ENCODE data around the gene POMT2.

POMT2 gene

GRCh38 chr14:77306416-77306815 lies 14.3 kb downstream of the POMT2 start:
- TF ChIP-seq ZNF565 (CRISPR knock-in tag; conservative IDR thresholded peaks at IDR 0.05; ENCODE audit: low read depth) (no peak), ZFP3 (CRISPR knock-in tag; IDR thresholded peaks at IDR 0.05) (no peak), ZNF70 (CRISPR knock-in tag; IDR thresholded peaks at IDR 0.05) (no peak), ZNF8 (CRISPR knock-in tag; IDR thresholded peaks at IDR 0.05) (no peak), GLIS3 (CRISPR knock-in tag; IDR thresholded peaks at IDR 0.05) (no peak), CREB5 (CRISPR knock-in tag; IDR thresholded peaks at IDR 0.05; ENCODE audit: low read depth) (no peak), ISL1 (CRISPR knock-in tag; IDR thresholded peaks at IDR 0.05) (no peak), TSHZ2 (CRISPR knock-in tag; IDR thresholded peaks at IDR 0.05) (no peak), TCF4 (CRISPR knock-in tag; IDR thresholded peaks at IDR 0.05; ENCODE audit: borderline replicate concordance) (no peak), RARB (CRISPR knock-in tag; IDR thresholded peaks at IDR 0.05) (no peak), BACH2 (CRISPR knock-in tag; IDR thresholded peaks at IDR 0.05; ENCODE audit: borderline replicate concordance) (no peak), ZC3H10 (CRISPR knock-in tag; IDR thresholded peaks at IDR 0.05) (no peak)
- no peak; the same call in 2 of the 3 replicates for ATAC-seq

GRCh38 chr14:77305696-77306095 lies 15.0 kb downstream of the POMT2 start:
- no peak for TF ChIP-seq CSDC2 (CRISPR knock-in tag; IDR thresholded peaks at IDR 0.05)
- no peak for TF ChIP-seq ESRRG (CRISPR knock-in tag; IDR thresholded peaks at IDR 0.05)
- no peak for TF ChIP-seq TCF4 (CRISPR knock-in tag; IDR thresholded peaks at IDR 0.05; ENCODE audit: borderline replicate concordance)
- no peak for TF ChIP-seq ZFP3 (CRISPR knock-in tag; IDR thresholded peaks at IDR 0.05)
- no peak for TF ChIP-seq GLIS3 (CRISPR knock-in tag; IDR thresholded peaks at IDR 0.05)
- TF ChIP-seq ARNTL (CRISPR knock-in tag; IDR thresholded peaks at IDR 0.05; ENCODE audit: borderline replicate concordance, low read depth): no peak
- no peak for TF ChIP-seq TSHZ2 (CRISPR knock-in tag; IDR thresholded peaks at IDR 0.05)
- no peak for TF ChIP-seq PATZ1 (CRISPR knock-in tag; IDR thresholded peaks at IDR 0.05; ENCODE audit: borderline replicate concordance)
- no peak for TF ChIP-seq TOX (CRISPR knock-in tag; IDR thresholded peaks at IDR 0.05; ENCODE audit: borderline replicate concordance)
- TF ChIP-seq PPARA (CRISPR knock-in tag; IDR thresholded peaks at IDR 0.05; ENCODE audit: borderline replicate concordance): no peak
- TF ChIP-seq SNAI2 (CRISPR knock-in tag; IDR thresholded peaks at IDR 0.05): no peak
- no peak for TF ChIP-seq CSRNP3 (CRISPR knock-in tag; IDR thresholded peaks at IDR 0.05)
- no peak for TF ChIP-seq OSR1 (CRISPR knock-in tag; IDR thresholded peaks at IDR 0.05)
- no peak for TF ChIP-seq ISL1 (CRISPR knock-in tag; IDR thresholded peaks at IDR 0.05)
- no peak for ATAC-seq

Measured in SK-N-SH treated with all-trans-retinoic acid at 6 μM for 48 hours (cell line).